CD4-positive, CD25-positive, alpha-beta regulatory T cell (primary cell): ENCODE measurements around the gene LRG1. TPM values are rescaled to one million over a fixed set of nuclear protein-coding genes. Genes with fewer than 3 reads are reported as not detected.
"Not testable (repeated sequence)": the region's sequence is repeated elsewhere in the genome, so short reads cannot be mapped to it uniquely, and the experiment has no call there.

Source experiments
- ATAC-seq, 2 donors: fragments of 150-1000 bp; cut with Tn5 transposase; one replicate each; pipeline ENCODE4 v1.10.0; 2021; ENCODE audit warnings: low read depth in 2 of 2, moderate number of reproducible peaks in 2 of 2, moderate library complexity in 1 of 2
- DNase-seq, 3 donors: peaks; one replicate each; pipeline versions ENCODE4 v3.0.0 to v3.0.0-alpha.2; 2012 to 2022; ENCODE audit warnings: mixed read lengths in 1 of 3
- H3K27ac ChIP-seq: one replicate; pipeline ENCODE4 v1.7.0; 2013; ENCODE audit warnings: mild to moderate bottlenecking, low read length; ENCODE audit not compliant: insufficient read depth, poor library complexity, severe bottlenecking
- H3K27me3 ChIP-seq: one replicate; pipeline ENCODE4 v1.7.0; 2013; ENCODE audit warnings: low read length; ENCODE audit not compliant: control insufficient read depth, insufficient read depth
- H3K36me3 ChIP-seq: one replicate; pipeline ENCODE4 v1.7.0; 2013; ENCODE audit warnings: mild to moderate bottlenecking, low read length, moderate library complexity; ENCODE audit not compliant: control insufficient read depth, insufficient read depth
- H3K4me1 ChIP-seq: 2 replicates; pipeline ENCODE4 v1.7.0; 2013; ENCODE audit warnings: mild to moderate bottlenecking, low read length; ENCODE audit not compliant: insufficient read depth, control insufficient read depth, poor library complexity, severe bottlenecking
- H3K4me3 ChIP-seq: one replicate; pipeline ENCODE4 v1.7.0; 2013; ENCODE audit warnings: low read depth, mild to moderate bottlenecking, low read length, moderate library complexity
- H3K9me3 ChIP-seq, 2 experiments: 1 replicate in 1 of 2; 2 replicates in 1 of 2; pipeline ENCODE4 v1.7.0; 2013; ENCODE audit warnings: low read length in 2 of 2, mild to moderate bottlenecking in 1 of 2, moderate library complexity in 1 of 2; ENCODE audit not compliant: control insufficient read depth in 2 of 2
- H3K27ac Mint-ChIP-seq, 3 donors: one replicate each; pipeline ENCODE4 v1.8.0; 2020 to 2022; ENCODE audit warnings: mild to moderate bottlenecking in 3 of 3, mixed read lengths in 3 of 3, moderate library complexity in 2 of 3
- H3K27me3 Mint-ChIP-seq: one replicate; pipeline ENCODE4 v1.8.0; 2022; ENCODE audit warnings: mild to moderate bottlenecking, mixed read lengths
- H3K36me3 Mint-ChIP-seq: one replicate; pipeline ENCODE4 v1.8.0; 2020; ENCODE audit warnings: mixed read lengths
- H3K4me1 Mint-ChIP-seq, 4 donors: one replicate each; pipeline ENCODE4 v1.8.0; 2020 to 2022; ENCODE audit warnings: mixed read lengths in 4 of 4, mild to moderate bottlenecking in 1 of 4
- H3K4me3 Mint-ChIP-seq, 4 donors: one replicate each; pipeline ENCODE4 v1.8.0; 2020 to 2022; ENCODE audit warnings: mild to moderate bottlenecking in 4 of 4, mixed read lengths in 4 of 4, moderate library complexity in 3 of 4
- H3K9me3 Mint-ChIP-seq, 7 donors: one replicate each; pipeline ENCODE4 v1.8.0; 2020 to 2022; ENCODE audit warnings: mixed read lengths in 7 of 7, mild to moderate bottlenecking in 3 of 7, moderate library complexity in 2 of 7
- polyA plus RNA-seq, 4 donors: library from polyadenylated mRNA; unstranded; fragments of 300-500 nt; fragmentation: Illumina TruSeq; gene quantifications; one replicate each; pipeline ENCODE4 v1.2.3, GENCODE V29; 2021
- total RNA-seq: library from RNA; stranded (reverse); gene quantifications from one replicate; pipeline ENCODE4 v1.2.3, GENCODE V29; 2022

Gene LRG1
- total and polyA plus RNA-seq, 5 donors from 2014 or later: 0.47 to 1.4 (median 1.1) TPM

- no peaks in the 10 kb centered on the region for H3K36me3 ChIP-seq
- peak within 1 kb of the TSS in 1 of 4 donors; percentile 58 for H3K4me3 Mint-ChIP-seq
- ATAC-seq (peak; percentile 41 to 59), DNase-seq (peak in 2 of 3 donors; percentile 14 to 24)
- peak within 1 kb of the TSS in 1 of 3 donors; percentile 77 for H3K27ac Mint-ChIP-seq
- no peaks in the 10 kb centered on the region for H3K36me3 Mint-ChIP-seq
- H3K9me3 Mint-ChIP-seq: peaks cover 0 to 1% (median 0%) of the 10 kb centered on the region in 7 donors
- H3K27me3 Mint-ChIP-seq: peaks cover 4% of the 10 kb centered on the region
- H3K4me1 ChIP-seq: peaks cover 11% of the 10 kb centered on the region
- H3K4me3 ChIP-seq: no peak within 1 kb of the TSS
- H3K27me3 ChIP-seq: no peaks in the 10 kb centered on the region
- no peak within 1 kb of the TSS for H3K27ac ChIP-seq
- H3K9me3 ChIP-seq: no peaks in the 10 kb centered on the region
- peaks cover 0 to 12% (median 4%) of the 10 kb centered on the region in 4 donors for H3K4me1 Mint-ChIP-seq
Observed at GRCh38 chr19:4534836-4535658, 4.8 kb downstream of the LRG1 start, which contains the start of gene PLIN5. Gene PLIN5, minus strand, starts transcription at chr19:4535224. Its CDS starts 1,150 bp downstream, at chr19:4534074.

GRCh38 chr19:4533835-4534424 lies 5.9 kb downstream of the LRG1 start:
- Mint-ChIP-seq H3K4me3 (no peak overlapping the region), H3K9me3 (peaks cover 0 to 1% (median 0%) of the 10 kb centered on the region in 7 donors), H3K36me3 (no peaks in the 10 kb centered on the region), H3K4me1 (peaks cover 0 to 4% (median 2%) of the 10 kb centered on the region in 4 donors), H3K27ac (no peak overlapping the region), H3K27me3 (peaks cover 4% of the 10 kb centered on the region)
- no peaks in the 10 kb centered on the region for H3K27me3 ChIP-seq
- peaks cover 7% of the 10 kb centered on the region for H3K4me1 ChIP-seq
- no peak for ATAC-seq
- H3K9me3 ChIP-seq: no peaks in the 10 kb centered on the region
- DNase-seq: no peak
- H3K27ac ChIP-seq: no peak overlapping the region
- H3K4me3 ChIP-seq: no peak overlapping the region
- no peaks in the 10 kb centered on the region for H3K36me3 ChIP-seq

GRCh38 chr19:4533334-4533733 lies 6.5 kb downstream of the LRG1 start:
- Mint-ChIP-seq H3K27ac (peak overlapping the region in 1 of 3 donors; percentile 0), H3K27me3 (peaks cover 8% of the 10 kb centered on the region), H3K36me3 (no peaks in the 10 kb centered on the region), H3K4me3 (no peak overlapping the region), H3K9me3 (peaks cover 0 to 1% (median 0%) of the 10 kb centered on the region in 7 donors), H3K4me1 (peaks cover 0 to 4% (median 2%) of the 10 kb centered on the region in 4 donors)
- ATAC-seq: no peak
- H3K27ac ChIP-seq: no peak overlapping the region
- H3K4me3 ChIP-seq: no peak overlapping the region
- H3K27me3 ChIP-seq: no peaks in the 10 kb centered on the region
- H3K4me1 ChIP-seq: peaks cover 7% of the 10 kb centered on the region
- DNase-seq: no peak
- no peaks in the 10 kb centered on the region for H3K9me3 ChIP-seq
- H3K36me3 ChIP-seq: no peaks in the 10 kb centered on the region

- peaks cover 0 to 1% (median 0%) of the 10 kb centered on the region in 7 donors for H3K9me3 Mint-ChIP-seq
- DNase-seq (no peak), ATAC-seq (no peak)
- H3K4me1 Mint-ChIP-seq: peaks cover 0 to 4% (median 2%) of the 10 kb centered on the region in 4 donors
- Histone ChIP-seq H3K9me3 (no peaks in the 10 kb centered on the region), H3K4me1 (peaks cover 7% of the 10 kb centered on the region), H3K27me3 (no peaks in the 10 kb centered on the region), H3K4me3 (no peak overlapping the region), H3K27ac (no peak overlapping the region), H3K36me3 (no peaks in the 10 kb centered on the region)
- H3K27me3 Mint-ChIP-seq: peaks cover 8% of the 10 kb centered on the region
- peak overlapping the region in 1 of 3 donors; percentile 79 for H3K27ac Mint-ChIP-seq
- no peak overlapping the region for H3K4me3 Mint-ChIP-seq
- no peaks in the 10 kb centered on the region for H3K36me3 Mint-ChIP-seq
Observed at GRCh38 chr19:4531562-4532165, 8.2 kb downstream of the LRG1 start.

DNA sequence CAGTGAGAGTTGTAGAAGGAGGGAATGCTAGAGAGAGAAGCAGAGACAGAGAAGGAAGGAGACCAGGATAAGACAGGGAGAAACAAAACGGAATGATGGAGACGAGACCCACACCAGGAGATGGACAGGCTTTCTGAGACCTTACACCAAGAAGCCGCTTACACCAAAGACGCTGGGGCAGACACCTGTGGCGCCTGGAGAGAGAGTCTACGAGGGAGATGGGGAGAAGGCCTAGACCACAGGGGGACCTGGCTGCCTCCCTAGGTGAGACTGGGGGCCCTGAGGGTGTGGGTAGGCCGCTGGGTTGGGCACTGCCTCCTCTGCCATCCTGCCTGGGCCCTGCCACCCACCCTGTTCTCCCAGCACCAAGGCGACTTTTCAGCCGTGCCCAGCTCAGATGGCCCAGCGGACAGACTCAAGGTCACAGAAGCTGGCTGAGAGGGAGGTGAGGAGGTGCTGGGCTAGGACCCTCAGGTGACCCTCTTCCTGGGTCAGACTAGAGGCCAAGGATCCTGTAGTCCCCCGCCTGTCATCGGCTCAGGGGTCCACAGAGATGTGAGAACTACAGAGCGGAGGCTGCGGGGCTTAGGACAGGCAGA lies 9.8 kb downstream of the LRG1 start:
- Histone ChIP-seq H3K4me1 (peaks cover 1% of the 10 kb centered on the region), H3K27ac (no peak overlapping the region), H3K9me3 (no peaks in the 10 kb centered on the region), H3K27me3 (no peaks in the 10 kb centered on the region), H3K4me3 (no peak overlapping the region), H3K36me3 (no peaks in the 10 kb centered on the region)
- Mint-ChIP-seq H3K36me3 (no peaks in the 10 kb centered on the region), H3K4me3 (no peak overlapping the region), H3K27me3 (peaks cover 4% of the 10 kb centered on the region), H3K27ac (peak overlapping the region in 1 of 3 donors; percentile 68), H3K4me1 (no peaks in the 10 kb centered on the region), H3K9me3 (peaks cover 0 to 1% (median 0%) of the 10 kb centered on the region in 7 donors)
- no peak for ATAC-seq
- DNase-seq: no peak

- ATAC-seq (no peak), DNase-seq (no peak)
- H3K4me3 ChIP-seq: no peak overlapping the region
- Mint-ChIP-seq H3K4me3 (no peak overlapping the region), H3K27me3 (peaks cover 4% of the 10 kb centered on the region), H3K4me1 (no peaks in the 10 kb centered on the region), H3K27ac (peak overlapping the region in 1 of 3 donors; percentile 69), H3K9me3 (no peaks in the 10 kb centered on the region), H3K36me3 (no peaks in the 10 kb centered on the region)
- no peaks in the 10 kb centered on the region for H3K4me1 ChIP-seq
- H3K27me3 ChIP-seq: no peaks in the 10 kb centered on the region
- H3K9me3 ChIP-seq: no peaks in the 10 kb centered on the region
- no peak overlapping the region for H3K27ac ChIP-seq
- no peaks in the 10 kb centered on the region for H3K36me3 ChIP-seq
Observed at GRCh38 chr19:4528843-4529242, 11.0 kb downstream of the LRG1 start.

DNA sequence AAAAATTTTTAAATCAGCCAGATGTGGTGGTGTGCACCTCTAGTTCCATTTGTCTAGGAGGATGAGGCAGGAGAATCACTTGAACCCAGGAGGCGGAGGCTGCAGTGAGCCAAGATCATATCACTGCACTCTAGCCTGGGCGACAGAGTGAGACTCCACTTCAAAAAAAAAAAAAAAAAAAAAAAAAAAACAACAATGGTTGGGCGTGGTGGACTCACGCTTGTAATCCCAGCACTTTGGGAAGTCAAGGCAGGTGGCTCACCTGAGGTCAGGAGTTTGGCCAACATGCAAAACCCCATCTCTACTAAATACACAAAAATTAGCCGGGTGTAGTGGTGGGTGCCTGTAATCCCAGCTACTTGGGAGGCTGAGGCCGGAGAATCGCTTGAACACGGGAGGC lies 12.5 kb downstream of the LRG1 start:
- H3K9me3 ChIP-seq, H3K4me3 Mint-ChIP-seq, H3K4me1 ChIP-seq, H3K9me3 Mint-ChIP-seq, H3K4me1 Mint-ChIP-seq, H3K27ac Mint-ChIP-seq, H3K36me3 ChIP-seq, H3K27me3 ChIP-seq, H3K4me3 ChIP-seq, ATAC-seq, H3K27me3 Mint-ChIP-seq, H3K36me3 Mint-ChIP-seq, DNase-seq, H3K27ac ChIP-seq: not testable (repeated sequence)
